NCI-H1105 (cell line): Measurements from ENCODE around the gene MEA1.
A peak's percentile ranks its signal among the peaks of the same experiment; 100 is the strongest.

Experiments
- DNase-seq: peaks from one replicate; lab custom pipeline; 2025; lab: John Stamatoyannopoulos, UW

MEA1 gene

DNA sequence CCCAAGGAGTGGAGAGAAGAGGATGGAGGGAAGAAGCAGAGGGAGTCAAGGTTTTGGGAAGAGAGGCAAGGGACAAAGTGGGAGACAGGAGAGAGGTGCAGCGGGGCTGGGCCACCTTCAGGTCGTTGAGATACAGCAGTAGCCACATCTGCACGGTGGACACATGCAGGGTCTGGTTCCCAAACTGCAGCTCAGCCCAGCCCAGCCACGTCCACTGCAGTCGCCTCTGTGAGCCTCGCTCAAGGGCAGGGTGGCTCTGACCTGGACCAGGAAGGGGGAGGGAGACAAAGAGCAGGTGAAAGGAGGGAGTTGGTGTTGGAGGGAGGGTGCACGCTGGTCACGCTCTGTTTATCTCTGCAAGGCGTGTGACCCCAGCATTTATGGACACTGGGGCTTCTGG lies 25.0 kb upstream of the MEA1 start:
- DNase-seq = no peak

DNA sequence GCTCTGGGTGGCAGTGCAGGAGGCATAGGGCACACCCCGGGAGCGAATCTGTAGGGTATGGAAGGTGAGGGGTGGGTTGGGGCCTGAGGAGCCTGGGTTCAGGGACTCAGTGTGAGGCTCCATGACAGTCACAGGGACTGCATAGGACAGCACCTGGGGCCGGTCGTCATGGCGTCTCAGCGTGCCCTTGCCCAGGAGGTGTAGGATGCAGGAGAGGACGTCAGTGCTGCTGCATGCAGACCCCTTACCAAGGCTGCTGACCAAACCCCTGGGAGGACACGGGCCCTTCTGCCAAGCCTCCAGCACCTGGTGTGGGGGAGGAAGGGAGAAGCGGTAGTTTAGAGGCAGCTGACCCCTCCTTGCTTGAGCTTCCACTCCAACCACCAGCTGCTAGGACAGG lies 24.0 kb upstream of the MEA1 start:
- no peak for DNase-seq

DNA sequence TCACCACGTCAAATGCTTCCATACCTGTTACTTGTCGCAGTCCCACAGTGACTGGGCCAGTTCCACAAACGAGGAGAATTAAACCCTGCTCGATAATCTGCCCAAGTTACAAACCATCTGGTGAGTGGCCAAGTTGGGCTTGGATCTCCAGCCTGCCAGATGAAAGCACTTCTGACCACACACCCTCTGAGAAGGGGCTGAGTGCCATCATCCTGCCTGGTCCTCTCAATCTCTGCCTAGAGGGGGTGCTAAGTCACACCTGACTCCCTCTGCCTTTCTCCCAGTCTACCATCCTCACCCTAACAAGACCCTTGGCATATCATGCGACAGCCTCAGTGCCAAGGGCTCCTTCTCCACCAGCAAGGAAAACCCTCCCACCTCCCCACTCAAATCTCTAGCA lies 23.5 kb upstream of the MEA1 start:
- DNase-seq = no peak

DNA sequence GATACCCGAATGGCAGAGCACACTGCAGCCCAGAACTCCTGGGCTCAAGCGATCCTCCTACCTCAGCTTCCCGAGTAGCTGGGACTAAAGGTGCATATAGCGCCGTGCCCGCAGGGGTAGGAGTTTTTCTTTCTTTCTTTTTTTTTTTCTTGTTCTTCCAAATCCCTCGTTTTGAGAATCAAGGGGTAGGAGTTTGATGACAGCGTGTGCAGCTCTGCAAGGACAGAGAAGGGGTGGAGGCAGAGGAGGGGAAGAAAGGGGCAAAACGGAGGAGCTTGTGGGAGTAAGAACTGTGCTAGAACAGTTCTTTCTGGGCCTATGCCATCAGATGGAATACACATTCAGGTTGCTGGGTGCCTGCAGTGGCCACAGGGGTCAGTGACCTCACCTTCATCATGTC lies 23.0 kb upstream of the MEA1 start:
- no peak for DNase-seq

DNA sequence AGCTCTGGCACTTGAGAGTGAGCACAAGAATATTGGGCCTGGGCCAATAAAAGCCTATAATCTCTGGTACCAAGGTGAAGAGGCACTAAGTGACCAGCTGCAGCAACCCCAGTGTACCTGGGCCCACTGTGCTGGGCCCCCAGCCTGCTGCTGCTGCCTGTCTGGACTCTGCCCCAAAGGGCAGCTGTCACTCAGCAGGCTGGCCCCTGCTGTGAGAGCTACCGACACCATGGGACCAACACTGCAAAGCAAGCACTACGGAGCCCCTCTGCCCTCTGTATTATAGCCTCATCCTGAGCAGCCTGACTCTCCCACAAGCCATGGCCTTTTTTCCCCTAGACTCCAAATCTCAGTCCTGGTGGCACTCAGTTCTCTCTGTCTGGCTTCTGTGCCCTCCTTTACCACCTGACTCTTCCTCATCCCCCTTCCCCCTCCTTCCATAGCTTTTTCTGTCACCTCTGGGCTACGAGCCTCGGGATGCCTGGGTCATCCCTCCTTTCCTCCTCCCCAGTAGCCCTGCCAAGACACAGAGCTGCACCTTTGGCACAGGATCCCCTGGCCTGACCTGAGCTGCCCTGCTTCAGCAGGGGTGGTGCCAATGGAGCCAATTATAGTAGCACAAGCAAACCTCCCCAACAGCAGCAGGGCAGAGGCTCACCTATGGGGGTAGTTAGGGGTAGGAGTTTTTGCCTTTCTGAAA lies 21.9 kb upstream of the MEA1 start:
- no peak for DNase-seq

DNA sequence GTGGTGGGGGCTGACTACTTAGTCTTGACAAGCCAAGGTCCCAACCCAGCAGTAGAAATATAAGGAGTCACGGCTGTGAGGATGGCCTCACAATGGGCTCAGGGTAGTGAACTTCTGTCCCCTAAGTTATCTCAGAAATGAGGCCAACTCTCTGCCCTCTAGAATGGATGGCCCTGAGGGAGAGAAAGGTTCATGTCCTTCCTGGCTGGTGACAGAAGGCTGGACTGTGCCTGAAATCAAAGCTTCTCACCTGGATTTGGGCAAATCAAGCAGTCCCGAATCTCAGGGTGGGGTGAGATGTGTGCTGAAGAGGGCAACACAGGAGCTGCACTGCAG lies 20.4 kb upstream of the MEA1 start:
- DNase-seq = no peak

DNA sequence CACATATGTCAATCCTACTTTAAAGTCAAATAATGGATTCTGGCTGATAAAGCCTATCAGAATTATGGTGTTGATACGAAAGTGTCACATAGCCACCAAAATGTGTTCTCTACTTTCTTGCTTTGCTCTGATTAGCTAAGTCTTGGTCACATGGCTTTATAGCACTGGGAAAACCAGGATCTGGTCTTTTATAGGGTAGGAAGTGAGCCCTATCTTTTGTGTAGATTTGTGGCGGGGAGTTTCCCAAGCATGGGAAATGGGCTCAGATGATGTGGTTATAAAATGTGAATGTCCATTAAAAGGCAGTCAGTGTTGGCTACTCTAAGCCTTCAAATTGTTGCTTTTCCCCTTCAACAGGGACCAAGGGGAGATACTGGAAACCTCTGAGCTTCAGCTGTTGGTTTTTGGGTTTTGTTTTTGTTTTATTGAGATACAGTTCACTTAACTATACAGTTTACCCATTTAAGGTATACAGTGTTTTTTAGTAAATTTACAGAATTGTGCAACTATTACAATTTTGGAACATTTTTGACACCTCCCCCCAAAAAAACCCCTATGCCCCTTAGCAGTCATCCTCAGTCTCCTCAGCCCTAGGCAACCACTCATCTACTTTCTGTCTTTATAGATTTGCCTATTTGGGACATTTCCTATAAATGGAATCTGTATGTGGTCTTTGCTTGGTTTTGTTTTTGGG lies 19.9 kb upstream of the MEA1 start:
- no peak for DNase-seq

DNA sequence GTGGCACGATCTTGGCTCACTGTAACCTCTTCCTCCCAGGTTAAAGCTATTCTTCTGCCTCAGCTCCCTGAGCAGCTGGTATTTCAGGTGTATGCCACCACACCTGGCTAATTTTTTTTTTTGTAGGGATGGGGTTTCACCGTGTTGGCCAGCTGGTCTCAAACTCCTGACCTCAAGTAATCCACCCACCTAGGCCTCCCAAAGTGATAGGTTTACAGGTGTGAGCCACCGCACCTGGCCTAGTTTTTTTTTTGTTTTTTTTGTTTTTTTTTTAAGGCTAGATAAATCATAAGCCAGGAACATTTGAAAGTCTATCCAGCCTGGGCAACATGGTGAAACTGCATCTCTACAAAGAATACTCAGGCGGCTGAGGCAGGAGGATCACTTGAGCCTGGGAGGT lies 18.6 kb upstream of the MEA1 start:
- DNase-seq = no peak

DNA sequence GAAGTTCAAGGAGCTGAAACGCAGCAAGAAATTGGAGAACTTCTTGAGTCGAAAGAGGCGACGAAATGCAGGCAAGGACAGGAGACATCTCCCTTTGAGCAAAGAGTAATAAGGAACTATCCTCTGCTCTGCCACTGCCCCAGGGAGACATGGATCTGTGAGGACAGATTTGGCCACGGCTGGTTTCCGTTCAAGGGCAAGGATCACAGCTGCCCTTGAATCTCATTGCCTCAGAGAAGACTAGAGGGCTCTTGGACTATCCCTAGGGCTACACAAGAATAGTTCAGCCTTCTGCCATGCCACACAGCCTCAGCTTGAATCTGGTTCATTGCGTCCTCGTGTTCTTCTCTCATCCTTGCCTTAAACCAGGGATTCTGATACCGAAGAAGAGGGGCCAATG lies 15.4 kb upstream of the MEA1 start:
- no peak for DNase-seq

DNA sequence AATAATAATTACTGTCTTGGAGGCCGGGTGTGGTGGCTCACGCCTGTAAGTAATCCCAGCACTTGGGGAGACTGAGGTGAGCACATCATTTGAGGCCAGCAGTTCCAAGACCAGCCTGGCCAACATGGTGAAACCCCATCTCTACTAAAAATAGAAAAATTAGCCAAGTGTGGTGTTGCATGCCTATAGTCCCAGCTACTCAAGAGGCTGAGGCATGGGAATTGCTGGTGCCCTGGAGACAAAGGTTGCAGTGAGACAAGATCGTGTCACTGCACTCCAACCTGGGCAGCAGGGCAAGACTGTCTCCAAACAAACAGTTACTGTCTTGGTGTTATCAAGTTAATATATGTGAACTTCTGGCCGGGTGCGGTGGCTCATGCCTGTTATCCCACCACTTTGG lies 12.6 kb upstream of the MEA1 start:
- no peak for DNase-seq

DNA sequence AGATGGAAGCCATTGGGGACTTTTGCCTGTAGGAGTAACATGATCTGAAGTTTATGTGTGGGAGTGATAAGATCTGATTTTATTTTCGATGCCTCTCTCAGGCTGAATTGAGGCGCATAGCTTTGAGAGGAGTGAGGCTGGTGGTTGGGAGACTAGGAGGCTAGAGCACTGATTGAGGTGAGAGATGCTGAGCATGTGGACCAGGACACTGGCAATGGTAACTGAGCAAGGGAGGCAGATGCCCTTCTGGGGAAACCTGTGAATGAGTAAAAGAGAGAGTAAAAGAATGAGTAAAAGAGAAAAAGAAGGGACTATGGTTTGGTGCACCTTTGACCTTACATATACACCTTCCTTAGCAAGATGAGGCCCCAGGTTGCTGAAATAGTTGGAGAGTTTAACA lies 10.7 kb upstream of the MEA1 start:
- DNase-seq = no peak

DNA sequence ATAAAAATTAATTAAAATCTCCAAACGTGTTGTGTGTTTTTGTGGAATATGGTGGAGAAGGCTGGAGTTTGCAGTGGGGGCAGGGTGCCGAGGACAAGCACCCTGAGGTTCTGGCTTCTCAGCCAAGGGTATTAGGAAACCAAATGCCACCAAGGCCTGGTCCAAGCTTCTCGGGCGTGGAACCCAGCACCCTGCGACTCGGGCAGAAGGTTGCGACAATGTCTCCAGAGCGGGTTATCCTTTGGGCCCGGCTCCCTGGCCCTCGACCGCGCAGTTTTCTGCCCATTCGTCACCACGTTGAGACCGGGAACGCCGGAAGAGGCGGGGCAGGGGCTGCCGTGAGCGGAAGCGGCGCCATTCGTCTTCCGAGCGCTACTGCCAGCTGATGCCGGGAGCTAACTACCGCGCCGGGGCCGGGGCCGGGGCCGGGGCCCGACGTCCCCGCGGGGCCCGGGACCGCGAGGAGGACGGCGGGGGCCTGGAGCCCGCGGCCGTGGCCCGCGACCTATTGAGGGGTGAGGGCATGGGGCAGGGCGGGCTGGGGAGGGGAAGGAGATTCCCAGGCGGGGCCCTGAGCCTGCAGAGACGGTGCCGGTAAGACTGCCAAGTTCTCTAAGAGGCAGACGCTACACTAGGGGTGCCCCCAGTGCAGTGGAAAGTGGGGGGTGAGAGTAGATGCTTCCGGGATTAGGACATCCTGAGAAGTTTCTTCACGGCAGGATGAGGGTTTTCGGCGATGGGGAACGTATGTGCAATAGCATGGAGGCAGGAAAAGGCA lies 7.7 kb upstream of the MEA1 start, which contains the start of gene RRP36:
TSS of gene RRP36 (plus strand) at position 354 of the 778 bp plus-strand sequence. CDS start at position 386, 32 bp downstream.
- DNase-seq = peak; percentile 68

DNA sequence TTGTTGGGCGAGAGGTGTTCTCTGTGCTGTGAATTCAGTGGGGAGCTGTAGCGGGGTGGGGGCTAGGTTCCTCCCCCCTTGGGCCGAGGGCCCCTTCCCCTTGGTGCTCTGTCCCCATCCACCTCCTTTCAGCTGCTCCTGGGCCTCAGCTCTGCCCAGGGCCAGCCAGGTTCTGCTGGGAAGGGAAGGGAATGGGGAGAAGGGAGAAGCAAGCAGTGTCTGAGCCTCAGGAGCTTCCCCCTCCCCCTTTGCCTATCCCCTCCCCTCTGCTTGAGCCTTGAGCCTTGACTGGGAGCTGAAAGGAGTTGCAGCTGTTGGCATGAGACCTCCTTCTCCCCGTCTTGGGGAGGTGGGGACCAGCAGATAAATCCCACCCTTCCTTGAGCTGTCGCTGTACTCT lies 7.1 kb upstream of the MEA1 start:
- DNase-seq = no peak

DNA sequence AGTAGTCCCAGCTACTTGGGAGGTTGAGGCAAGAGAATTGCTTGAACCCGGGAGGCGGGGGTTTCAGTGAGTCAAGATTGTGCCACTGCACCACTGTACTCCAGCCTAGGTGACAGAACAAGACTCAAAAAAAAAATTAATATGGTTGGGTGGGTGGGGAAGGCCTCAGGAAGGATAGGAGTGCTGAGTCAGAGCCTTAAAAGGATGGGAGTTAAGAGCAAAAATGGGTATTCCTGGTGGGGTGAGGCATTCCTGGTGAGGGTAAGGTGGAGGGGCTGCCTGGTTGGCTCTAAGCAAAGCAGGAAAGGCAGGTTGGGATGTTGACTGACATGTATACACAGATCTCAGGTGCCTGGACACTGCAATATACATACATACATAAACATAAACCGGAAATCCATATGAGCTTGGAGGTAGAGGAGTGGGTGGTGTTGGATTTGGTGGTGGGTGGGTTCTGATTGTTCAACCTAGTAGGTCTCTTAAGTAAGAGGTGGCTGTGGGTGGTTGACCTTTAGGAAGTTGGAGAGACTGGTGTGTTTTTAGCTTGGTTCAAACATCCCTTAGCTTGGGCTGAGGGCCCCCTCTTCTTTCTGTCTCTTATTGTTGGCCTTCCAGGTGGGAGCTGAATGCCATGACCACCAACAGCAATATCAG lies 6.4 kb upstream of the MEA1 start:
- DNase-seq = no peak

DNA sequence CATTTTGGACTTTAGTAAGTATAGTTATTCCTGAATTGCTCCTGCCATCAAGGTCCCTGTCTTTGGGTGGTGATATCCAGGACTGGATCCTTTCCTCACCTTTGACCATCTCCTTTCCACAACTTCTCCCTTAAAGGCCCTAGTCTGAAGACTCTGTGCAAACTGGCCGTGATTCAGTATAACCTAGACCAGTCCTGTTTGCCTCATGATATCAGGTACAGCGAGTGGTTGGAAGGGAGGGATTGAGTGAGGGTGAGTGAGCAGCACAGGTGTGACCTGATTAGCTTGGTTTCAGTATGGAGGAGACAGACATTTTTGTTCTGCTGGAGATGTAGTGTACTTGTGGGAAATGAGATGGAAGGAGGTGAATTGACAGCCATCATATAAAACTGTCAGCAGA lies 5.4 kb upstream of the MEA1 start:
- no peak for DNase-seq

DNA sequence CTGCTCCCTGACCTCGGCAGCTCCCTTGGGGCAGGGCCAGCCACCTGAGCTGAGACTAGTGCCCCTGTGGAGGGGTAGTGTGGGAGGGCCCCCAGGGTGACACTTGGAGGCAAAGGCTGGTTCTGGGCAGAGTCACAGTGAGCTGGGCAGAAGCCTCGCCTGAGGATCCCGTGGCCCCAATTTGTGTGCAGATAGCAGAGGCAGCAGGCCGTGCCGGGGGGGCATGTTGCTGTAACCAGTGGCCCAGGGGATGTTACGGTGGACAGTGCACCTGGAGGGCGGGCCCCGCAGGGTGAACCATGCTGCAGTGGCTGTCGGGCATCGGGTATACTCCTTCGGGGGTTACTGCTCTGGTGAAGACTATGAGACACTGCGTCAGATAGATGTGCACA lies 3.2 kb upstream of the MEA1 start:
- no peak for DNase-seq

DNA sequence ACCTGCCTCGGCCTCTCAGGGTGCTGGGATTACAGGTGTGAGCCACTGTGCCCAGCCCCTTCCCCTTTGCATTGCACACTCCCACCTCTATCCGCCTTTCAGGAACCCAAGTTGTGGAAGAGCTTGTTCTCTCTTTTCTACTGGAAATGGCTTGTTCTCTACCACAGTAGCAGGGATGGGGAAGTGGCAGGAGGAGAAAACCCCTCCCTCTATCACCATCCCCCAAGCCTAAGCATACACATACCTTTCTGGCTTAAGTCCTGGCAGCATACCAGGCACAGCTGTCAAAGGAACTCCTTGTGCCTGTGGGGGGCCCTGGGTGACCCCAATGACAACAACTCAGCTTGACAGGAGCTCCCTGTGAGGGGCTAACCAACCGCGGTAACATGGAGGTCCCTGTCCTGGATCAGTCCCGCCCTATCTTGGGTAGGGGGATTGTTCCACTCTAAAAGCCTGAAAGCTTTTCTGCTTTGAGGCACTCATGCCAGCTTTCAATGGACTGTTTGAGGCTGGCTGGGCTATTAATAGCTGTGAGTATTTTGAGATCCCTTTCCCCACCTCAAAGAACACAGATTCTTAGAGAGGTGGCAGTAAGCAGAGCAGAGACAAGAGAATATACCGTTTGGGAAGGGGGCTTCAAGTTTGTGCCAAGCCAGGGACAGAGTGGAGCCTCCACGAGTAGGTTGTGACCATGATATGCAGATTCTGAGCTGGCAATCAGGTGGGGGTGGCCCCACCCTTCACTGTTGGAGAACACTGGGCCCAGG lies 2.6 kb upstream of the MEA1 start:
- DNase-seq = no peak

DNA sequence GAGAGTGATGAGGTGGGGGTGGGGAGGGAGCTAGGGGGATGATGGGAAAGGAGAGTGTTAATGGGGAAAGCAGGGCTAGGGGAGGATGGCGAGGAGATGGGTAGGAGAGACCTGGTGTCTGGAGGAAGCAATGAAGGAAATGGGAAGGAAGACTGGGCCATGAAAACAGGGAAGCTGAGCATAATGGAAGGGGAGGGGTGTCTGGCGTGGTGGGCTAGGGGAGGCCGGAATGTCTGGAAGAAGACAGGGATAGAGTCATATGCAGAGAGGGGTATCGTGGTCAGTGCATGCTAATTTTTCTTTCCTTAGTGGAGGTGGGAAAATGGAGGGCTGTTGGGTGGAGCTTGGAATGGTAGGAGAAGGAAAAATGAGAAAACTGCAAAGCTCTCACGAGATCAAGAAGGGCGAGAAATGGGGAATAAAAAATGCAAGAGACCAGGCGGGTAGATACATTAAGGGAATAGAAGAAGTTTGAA lies 726 bp upstream of the MEA1 start:
- no peak for DNase-seq

DNA sequence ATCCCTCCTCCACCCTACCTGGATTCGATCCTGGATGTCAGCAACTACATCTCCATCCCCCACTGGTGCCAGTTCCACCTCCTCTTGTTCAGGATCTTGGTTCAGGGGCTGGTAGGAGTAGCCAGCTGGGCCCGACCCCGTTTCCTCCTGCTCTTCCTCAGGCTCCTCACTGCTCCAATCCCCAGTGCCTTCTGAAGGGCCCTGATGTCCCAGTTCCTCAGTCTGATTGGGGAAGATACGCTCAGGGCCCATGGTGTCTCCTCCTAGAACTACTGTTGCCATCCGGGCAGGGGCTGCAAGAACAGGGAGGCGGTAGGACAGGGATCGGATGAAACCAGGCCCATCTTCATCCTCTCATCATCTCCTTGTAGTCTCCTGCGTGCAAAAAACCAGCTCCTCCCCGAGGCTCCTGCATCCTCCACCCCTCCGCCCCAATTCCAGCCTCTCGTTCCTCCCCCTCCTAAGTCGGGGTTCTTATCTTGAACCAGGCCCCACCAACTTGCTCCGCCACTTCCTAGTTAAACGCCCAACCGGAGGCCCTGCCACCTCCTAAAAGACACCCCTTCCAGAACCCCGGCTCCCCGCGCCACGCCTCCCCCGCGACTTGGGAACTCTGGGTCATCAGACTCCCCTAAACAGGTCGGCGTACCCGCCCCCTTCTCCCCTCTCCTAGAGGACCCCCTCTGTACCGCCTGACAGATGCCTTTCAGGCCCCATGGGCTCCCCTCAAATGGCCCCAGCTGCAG lies 476 bp downstream of the MEA1 start:
- no peak for DNase-seq

DNA sequence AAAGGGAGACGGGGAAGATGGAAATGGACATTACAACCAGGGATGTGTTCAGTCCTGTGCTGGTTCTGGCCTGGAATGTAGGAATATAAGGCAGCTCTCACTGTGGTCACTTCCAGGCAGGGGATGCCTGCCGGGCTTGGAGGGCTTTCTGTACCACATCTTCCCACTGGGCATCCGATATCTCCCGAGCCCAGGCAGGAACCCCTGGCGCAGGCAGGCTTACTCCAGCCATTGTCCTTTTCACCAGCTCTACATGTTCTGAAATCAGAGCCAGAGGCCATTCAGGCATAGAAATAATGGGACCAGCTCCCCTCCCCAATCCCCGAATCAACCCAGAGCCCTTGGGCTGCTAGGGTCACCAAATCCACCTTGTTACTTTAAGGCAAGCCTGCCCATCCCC lies 1.4 kb downstream of the MEA1 start:
- no peak for DNase-seq

DNA sequence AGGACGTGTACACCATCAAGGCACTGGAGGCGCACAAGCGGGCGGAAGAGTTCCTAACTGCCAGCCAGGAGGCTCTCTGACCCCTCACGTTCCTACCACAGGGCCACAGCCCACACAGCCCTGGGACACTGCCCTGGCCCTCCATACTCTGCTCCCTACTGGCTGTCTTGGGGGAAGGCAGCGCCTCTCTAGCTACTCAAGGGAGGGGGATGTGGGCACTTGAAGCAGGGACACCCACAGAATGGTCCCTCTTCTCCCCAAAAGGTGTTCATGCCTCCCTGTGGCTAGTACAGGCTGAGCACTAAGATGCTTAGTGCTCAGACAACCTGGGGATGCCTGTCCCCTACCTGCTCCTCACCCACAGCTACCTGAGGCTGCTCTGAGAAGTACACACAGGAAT lies 2.5 kb downstream of the MEA1 start:
- DNase-seq = no peak
